HG02870 (cell line): ENCODE measurements around the gene SIGLEC6.
A peak's percentile ranks its signal among the peaks of the same experiment; 100 is the strongest.

ENCODE experiments used
- ATAC-seq: cut with Tn5 transposase; IDR thresholded peaks from one replicate; pipeline ENCODE4 v1.9.1; 2021; ENCODE audit warnings: mild to moderate bottlenecking, moderate library complexity; ENCODE audit not compliant: unreplicated experiment

The SIGLEC6 gene

DNA sequence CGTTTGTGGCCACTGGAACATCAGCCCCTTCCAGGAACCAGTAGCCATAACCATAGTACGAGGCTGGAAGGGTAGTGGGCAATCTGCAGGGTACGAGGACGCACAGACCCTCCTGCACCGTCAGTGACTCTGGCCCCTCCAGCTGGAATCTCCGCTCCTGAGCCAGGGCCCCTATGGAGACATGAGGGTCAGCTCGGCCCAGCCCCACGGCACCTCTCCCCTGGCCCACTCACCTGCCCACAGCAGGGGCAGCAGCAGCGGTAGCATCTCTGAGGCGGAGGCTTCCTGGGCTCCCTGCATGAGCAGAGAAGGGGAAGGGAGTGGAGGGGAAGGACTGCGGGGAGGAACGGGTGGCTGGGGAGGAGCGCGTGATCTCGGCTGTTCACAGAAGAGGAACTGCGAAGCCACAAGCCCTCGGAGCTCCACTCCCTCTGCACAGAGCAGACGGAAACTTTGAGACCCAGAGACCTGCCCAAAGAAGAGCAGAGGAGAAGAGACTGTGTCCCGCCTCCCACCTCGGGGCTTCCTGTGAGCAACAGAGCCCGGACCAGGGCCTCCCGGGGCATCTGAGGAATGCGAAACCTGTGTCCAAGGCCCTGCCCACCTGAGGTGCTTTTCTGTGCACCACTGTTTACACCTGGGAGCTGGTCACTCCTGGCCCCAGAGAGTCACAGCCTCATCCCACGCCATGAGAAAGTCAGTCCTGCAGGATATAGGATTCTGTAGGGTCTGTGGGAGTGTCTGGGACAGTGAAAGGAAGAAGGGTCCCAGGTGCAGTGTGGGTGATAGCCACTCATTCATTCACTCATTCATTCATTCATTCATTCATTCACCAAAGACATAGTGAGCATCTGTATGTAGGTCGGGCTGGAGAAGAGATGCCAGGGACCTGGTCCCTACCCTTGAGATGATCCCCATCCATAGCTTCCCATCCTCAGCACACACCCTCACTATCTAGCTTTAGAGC, at the start of gene SIGLEC6:
Gene SIGLEC6, minus strand, starts transcription at position 322 of the 967 bp plus-strand sequence. Its CDS starts 22 bp downstream, at position 300.
- ATAC-seq = peak; percentile 76

DNA sequence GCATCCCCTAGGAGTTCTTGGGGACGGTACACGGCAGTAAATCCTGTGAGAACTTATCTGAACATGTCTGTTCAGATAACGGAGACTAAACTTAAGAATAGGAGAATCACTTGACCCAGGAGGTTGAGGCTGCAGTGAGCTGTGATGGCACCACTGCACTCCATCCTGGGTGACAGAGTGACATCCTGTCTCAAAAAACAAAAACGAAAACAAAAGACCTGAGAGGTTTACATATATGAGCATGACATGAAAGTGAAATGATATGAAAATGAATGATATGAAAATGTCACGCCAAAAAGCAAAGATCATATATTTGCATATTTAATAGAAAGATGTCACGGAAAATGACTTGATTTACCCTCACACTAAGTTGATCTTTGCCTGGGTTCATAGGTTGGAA, 45.4 kb upstream of the SIGLEC6 start:
- ATAC-seq = peak; percentile 55

GRCh38 chr19:51573331-51573730, 41.9 kb upstream of the SIGLEC6 start:
- no peak for ATAC-seq

DNA sequence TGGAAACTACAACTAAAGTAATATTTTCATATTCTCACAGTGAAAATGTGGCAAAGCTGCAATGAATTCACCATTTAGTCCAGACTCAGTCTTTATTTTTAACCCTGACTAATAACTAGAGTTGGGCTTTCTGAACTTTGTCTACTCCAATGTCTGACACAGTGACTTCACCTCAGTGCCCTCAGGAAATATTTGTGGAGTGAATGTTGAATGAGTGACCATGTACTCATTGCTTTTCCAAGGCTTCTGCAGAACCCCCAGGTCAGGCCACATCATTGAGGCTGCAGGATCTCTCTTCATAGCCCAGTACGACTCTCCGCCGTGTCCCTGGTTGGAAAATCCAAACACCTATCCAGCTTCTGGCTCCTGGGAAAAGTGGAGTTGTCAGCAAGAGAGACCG, 41.4 kb upstream of the SIGLEC6 start:
- no peak for ATAC-seq

- no peak for ATAC-seq
Observed at GRCh38 chr19:51572410-51572809, 40.9 kb upstream of the SIGLEC6 start.

DNA sequence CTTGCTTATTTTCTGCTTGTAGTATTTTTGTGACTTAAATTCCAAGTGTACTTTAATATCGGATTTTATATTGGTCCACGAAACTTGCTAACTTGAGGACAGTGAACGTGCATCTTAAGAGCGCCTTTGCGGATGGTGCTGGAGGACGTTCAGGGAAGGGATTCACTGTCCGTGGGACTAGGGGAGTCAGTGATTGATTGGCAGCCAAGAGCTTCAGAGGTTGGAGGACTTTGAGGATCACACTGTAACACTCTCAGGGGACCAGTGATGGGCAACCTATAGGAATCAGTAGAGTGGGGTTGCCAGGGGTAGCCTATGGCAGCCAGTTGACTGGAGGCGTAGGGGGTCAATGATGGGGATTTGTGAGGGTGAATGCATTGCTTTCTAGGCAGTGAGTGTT, 40.1 kb upstream of the SIGLEC6 start:
- ATAC-seq = no peak

DNA sequence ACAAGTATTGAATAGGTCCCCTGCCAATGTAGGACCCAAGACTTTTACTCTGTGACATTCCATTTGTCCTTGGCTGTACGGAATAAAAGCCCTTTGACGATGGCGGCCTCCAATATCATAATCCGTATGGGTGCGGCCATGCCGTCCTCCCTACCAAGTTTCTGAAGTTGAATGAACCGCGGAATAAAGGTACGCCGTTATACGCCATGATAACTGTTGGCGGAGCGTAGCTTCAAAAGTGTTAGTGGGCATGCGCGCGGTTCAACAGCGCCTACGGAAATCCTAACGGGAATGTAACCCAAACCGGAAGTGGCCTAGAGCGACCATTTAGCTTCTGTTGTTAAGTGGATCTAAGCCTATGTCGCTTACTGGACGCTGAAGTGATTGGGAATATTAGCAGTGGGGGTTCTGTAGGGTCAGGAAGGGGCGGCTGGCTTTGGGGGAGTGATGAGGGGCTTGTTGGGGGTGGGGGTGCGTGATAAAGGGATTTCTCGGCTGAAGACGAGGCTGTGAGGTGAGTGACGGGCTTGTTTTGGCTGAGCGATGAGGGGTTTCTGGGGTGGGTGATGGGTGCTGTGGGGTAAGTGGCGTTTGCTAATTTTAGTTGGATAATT, 39.6 kb upstream of the SIGLEC6 start, which contains the start of gene ZNF175:
Gene ZNF175, plus strand, starts transcription at position 322 of the 614 bp plus-strand sequence. CDS start 2,047 bp downstream, outside the sequence.
- ATAC-seq = peak; percentile 83

GRCh38 chr19:51568456-51568855, 37.0 kb upstream of the SIGLEC6 start:
- ATAC-seq = no peak

DNA sequence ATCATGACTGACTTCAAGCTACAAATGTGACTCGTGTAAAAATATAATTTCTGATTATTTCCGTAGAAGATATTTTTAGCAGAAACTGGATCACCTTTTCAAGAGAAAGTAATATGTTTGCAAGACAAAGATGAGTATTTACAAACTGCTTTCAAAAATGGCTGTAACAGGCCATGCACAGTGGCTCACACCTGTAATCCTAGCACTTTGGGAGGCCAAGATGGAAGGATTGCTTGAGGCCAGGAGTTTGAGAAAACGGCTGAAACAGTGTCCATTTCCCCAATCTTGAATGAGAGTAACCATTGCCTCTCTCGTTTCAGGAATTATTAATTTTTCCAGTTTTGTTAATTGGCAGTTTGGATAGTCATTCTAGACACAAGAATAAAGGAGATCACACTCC, 36.1 kb upstream of the SIGLEC6 start:
- no peak for ATAC-seq

DNA sequence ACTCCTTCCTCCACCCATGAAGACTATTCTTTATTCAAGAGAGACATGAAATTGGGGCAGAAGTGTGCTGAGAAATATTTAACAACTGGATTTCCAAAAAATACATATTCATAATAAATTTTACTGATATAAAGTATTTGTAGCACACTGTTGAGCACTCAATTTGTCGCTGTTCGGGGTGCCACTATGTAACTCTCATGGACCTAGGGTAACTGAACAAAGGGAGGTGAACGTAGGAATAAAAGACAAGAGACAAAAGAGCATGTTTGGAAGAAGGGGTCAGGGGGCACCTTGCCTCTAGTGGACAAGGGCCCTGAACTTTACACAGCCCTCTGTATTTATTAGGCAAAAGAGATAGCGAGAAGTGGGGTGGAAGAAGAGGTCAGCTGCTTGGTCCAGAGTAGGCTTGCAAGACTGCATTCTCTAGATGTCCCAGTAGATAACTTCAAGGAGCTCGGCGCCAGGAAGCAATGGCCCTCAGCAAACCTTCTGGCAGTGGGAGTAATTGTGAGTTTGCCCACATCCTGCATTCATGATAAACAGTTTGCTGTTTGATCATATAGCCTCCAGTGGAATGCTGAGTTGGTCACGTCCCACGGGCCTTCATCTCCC, 35.1 kb upstream of the SIGLEC6 start:
- ATAC-seq = no peak

DNA sequence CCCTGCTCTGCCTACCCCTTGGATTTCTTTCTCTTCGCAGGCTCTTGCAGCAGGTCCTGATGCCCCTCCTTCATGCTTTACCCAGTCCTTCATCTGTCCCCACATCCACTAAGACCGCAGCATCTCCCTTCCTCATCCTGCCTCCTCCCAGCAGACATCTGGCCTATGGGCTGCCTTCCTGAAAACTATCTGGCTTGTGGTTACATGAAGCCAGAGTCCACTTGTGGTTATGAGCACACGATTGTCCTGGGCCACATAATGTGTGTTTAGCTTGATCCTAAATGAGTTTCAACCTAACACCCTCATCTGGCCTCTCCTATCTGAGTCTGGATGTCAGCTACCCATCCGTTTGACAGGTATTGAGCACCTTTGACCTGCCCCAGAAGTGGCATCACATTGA, 34.1 kb upstream of the SIGLEC6 start:
- ATAC-seq = no peak

- ATAC-seq = peak; percentile 47
Observed at GRCh38 chr19:51564791-51565190, 33.3 kb upstream of the SIGLEC6 start.

DNA sequence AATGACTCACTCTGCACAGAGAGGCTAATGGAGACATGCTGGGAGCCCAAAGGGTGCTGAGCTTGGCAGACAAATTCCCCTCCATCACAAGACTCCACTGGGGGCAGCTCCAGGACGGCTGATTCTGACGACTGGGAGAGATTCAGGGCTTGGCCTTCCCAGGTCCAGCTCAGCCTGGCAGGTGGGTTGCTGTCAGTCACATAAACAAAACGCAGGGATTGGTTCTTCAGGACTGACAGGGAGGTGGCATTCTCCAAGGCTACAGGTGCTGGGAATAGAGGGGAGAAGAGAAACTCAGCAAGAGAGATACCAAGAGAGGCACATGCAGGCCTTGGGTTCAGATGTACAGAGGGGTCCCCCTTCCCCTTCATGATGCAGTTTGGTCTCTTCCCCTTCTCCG, 28.9 kb upstream of the SIGLEC6 start:
- no peak for ATAC-seq

DNA sequence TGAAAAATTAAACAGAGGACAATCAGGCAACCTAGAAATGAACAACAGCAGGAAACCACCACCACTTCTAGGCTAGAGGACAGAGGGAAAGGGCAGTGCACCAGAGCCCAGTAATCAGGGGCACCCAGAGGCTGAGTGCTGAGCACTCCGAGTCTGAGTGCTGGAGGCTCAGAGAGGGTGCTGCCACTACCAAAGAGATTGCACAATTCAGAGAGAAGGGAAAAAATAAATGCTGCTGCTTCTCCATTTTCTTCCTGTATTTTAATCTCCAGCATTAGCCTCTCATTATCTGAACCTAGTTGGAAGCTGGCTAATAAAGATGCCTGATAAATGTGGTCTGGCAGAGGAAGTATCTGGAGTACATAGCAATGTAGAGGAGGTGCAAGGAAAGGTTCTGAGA, 27.8 kb upstream of the SIGLEC6 start:
- no peak for ATAC-seq

DNA sequence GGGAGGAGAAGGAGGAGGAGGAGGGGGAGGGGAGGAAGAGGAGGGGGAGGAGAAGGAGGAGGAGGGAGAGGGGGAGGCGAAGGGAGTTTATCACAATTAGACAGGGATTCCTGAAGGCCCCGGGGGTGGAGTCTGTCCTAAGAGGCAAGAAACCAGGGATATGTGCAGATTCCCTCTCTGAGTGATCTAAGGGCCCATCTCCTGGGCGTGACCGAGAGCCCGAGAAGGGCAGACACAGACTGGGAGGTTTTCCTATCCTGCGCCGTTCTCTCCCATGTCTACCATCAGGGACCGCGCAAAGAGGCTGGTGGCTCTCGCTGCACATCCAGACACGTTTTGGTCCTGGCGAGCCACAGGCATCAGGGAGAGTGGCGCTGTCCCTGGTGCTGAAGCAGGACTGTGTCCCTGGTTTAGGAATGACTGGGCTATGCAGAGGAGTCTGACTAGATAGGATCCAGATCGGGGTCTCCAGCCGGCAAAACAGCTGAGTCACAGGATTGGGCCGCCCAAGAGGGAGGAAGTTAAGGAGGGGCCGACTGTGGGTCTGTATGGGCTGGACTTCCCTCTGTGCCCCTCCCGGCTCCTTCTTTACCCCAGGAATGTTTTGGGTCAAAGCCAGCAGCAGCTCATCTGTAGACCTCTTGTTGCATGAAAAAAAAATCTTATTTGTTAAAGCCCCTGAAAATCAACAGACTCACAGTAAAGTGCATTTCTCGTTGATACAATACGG, 21.7 kb upstream of the SIGLEC6 start:
- ATAC-seq = no peak

DNA sequence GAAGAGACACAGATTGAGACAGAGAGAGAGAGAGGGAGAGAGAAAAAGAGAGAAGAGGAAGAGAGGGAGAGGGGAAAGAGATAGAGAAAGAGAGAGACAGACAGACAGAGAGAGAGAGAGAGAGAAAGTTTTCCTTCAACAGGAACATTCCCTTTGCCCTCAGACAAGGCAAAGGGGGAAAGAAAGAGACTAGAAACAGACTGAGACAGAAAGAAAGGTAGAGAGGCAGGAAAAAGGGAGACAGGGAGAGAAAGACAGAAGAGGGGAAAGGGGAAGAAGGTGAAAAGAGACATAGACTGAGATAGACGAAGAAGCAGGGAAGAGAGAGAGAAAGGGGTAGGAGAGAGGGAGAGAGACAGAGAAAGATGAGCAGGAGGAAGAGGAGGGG, 21.1 kb upstream of the SIGLEC6 start:
- ATAC-seq = no peak

DNA sequence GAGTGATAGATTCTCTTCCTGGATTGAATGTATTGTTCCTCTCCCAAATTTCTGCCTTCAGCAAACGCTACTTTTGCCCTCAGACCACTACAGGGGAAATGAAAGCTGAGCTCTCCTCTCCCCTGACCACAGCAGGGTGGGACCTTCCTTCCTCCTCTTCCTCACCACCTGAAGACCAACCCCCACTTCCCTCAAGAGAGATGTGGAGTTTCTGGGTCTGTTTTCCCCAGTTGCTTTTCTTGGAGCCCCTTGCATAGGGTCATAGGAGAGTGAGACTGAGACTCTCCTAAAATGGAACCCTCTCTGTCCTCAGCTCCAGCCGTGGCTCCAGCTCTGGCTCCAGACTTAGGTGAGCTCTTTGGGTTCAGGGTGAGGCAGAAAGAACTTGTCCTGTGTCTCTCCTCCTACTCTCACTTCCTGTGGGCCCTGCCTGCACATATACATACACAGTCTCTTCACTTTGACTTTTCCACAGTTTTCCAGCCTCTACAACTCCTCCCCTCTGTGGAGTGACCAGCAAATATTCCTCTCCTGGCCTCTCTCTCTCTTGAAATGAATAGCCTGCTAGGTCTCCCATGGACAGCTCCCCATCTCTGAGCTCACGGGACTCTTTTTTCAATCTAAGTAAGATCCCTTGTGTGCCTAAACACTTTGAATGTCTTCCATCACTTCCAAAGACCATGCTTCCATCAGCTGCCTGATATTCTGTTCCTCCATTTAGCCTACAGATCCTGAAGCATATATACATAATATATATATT, 20.4 kb upstream of the SIGLEC6 start:
- ATAC-seq = no peak

GRCh38 chr19:51550848-51551672, 19.6 kb upstream of the SIGLEC6 start:
- no peak for ATAC-seq

DNA sequence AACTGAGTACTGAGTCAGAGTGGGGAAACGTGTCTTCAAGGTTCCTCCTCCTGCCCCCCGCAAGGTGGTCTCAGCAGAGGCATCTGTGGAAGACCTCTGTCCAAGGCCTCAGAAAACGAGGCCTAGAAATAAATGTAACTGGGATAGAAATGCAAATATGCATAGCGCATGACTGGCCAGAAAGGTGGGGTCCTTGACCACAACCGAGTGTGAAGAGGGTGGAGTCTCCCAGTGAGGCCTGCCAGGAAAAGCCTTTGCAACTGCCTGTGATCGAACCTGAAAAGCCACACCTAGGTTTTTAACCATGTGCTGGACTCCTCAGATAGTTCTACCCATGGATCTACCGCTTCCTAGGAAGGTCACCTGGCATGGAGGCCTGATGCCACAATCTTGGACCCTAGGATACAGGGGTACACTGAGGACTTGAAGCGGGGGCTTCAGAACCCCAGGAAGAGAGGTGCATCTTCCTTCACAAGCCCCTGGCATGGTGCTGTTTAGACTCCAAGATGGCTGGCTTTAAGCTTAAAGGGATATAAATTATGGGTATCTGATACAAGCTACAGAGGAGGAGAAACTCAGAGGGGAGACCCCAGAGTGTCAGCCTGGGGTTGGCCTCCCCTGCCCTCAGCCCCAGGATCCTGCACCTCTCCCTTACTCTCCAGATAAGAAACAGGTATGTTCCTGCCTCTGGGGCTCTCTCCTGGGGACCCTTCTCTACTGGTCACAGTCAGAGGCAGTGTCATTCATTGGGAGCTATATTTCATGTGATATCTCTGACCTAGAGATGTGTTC, 18.3 kb upstream of the SIGLEC6 start:
- ATAC-seq = no peak
